Measurements from ENCODE around the gene C17orf107. TPM values are rescaled to one million over a fixed set of nuclear protein-coding genes. Genes with fewer than 3 reads are reported as not detected.
A peak's percentile ranks its signal among the peaks of the same experiment; 100 is the strongest.

Gene C17orf107
- total and polyA plus RNA-seq, 2 of the 13 experiments (the other 11 are each of a cell fraction or from before 2014, with no cell fraction given), result 0.20 to 0.59 TPM

DNA sequence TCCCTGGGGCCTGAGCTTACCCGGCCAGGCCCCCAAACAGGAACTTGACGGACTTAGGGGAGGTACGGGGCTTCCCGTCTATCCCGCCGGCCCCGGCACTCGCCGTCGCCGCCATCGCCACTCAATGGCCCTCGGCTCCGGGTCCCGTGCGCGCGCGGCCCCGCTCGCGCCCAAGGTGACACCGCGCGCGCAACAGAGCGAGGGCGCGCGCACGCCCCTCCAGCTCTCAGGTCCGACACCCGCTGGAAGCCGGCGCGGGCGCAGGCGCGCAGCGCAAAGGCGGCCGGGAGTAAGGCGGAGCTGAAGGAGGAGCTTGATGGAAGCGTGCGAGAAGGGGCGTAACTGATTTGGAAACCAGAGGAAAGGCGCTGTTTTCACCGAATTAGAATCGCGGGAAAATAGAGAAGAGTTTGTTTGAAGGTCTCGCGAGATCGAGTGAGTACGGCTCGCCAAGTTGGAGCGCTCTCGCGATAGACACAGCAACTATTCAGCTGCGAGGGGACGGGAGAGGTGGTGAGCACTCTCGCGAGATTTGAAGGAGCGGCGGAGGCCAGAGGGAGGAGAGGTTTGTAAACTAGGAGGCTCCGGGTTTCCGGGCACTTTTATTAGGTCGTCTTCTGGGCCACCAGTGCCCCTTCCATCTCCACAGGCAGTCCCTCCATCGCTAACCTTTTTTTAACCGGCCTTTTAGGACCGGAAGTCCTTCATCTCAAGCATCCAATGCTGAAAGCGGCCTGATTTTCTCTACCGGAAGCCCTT, 40.6 kb downstream of the C17orf107 start, which contains the start of the genes RNF167 and SLC25A11 (continued):
- TF ChIP-seq, protein P1, sequence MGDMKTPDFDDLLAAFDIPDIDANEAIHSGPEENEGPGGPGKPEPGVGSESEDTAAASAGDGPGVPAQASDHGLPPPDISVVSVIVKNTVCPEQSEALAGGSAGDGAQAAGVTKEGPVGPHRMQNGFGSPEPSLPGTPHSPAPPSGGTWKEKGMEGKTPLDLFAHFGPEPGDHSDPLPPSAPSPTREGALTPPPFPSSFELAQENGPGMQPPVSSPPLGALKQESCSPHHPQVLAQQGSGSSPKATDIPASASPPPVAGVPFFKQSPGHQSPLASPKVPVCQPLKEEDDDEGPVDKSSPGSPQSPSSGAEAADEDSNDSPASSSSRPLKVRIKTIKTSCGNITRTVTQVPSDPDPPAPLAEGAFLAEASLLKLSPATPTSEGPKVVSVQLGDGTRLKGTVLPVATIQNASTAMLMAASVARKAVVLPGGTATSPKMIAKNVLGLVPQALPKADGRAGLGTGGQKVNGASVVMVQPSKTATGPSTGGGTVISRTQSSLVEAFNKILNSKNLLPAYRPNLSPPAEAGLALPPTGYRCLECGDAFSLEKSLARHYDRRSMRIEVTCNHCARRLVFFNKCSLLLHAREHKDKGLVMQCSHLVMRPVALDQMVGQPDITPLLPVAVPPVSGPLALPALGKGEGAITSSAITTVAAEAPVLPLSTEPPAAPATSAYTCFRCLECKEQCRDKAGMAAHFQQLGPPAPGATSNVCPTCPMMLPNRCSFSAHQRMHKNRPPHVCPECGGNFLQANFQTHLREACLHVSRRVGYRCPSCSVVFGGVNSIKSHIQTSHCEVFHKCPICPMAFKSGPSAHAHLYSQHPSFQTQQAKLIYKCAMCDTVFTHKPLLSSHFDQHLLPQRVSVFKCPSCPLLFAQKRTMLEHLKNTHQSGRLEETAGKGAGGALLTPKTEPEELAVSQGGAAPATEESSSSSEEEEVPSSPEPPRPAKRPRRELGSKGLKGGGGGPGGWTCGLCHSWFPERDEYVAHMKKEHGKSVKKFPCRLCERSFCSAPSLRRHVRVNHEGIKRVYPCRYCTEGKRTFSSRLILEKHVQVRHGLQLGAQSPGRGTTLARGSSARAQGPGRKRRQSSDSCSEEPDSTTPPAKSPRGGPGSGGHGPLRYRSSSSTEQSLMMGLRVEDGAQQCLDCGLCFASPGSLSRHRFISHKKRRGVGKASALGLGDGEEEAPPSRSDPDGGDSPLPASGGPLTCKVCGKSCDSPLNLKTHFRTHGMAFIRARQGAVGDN (CRISPR knock-in tag; IDR thresholded peaks at IDR 0.05), result peak; percentile 80
- TF ChIP-seq ZNF549 (CRISPR knock-in tag; IDR thresholded peaks at IDR 0.05) (no peak), ZNF33A (CRISPR knock-in tag; IDR thresholded peaks at IDR 0.05; ENCODE audit: borderline replicate concordance) (no peak), NFE2L2 (IDR thresholded peaks at IDR 0.05; ENCODE audit: low read length) (no peak), RFX3 (CRISPR knock-in tag; IDR thresholded peaks at IDR 0.05) (no peak), NCOR1 (IDR thresholded peaks at IDR 0.05; ENCODE audit: borderline replicate concordance, low read length) (no peak; the same call in 1 of the 2 replicates), ZNF777 (CRISPR knock-in tag; IDR thresholded peaks at IDR 0.05) (peak; percentile 41; the same call in 1 of the 2 replicates), ZNF10 (CRISPR knock-in tag; IDR thresholded peaks at IDR 0.05; ENCODE audit: borderline replicate concordance, low read depth) (no peak), MEIS1 (CRISPR knock-in tag; IDR thresholded peaks at IDR 0.05; ENCODE audit: borderline replicate concordance) (no peak), ZNF326 (CRISPR knock-in tag; IDR thresholded peaks at IDR 0.05; ENCODE audit: borderline replicate concordance) (no peak), NR2F6 (IDR thresholded peaks at IDR 0.05) (no peak), NR2F6 (CRISPR knock-in tag; IDR thresholded peaks at IDR 0.05) (no peak), ZNF24 (IDR thresholded peaks at IDR 0.05) (no peak), PHF21A (CRISPR knock-in tag; IDR thresholded peaks at IDR 0.05) (peak; percentile 46; the same call in 1 of the 2 replicates), SMC3 (IDR thresholded peaks at IDR 0.05; ENCODE audit: low read length) (no peak), DPF2 (CRISPR knock-in tag; IDR thresholded peaks at IDR 0.05; ENCODE audit: borderline replicate concordance, low read depth) (no peak), ZNF841 (CRISPR knock-in tag; IDR thresholded peaks at IDR 0.05; ENCODE audit: borderline replicate concordance) (no peak), DMAP1 (CRISPR knock-in tag; IDR thresholded peaks at IDR 0.05) (no peak), PAX8 (CRISPR knock-in tag; IDR thresholded peaks at IDR 0.05; ENCODE audit: borderline replicate concordance) (no peak), SOX5 (CRISPR knock-in tag; IDR thresholded peaks at IDR 0.05; ENCODE audit: borderline replicate concordance) (no peak)
- TF ChIP-seq, protein P2, sequence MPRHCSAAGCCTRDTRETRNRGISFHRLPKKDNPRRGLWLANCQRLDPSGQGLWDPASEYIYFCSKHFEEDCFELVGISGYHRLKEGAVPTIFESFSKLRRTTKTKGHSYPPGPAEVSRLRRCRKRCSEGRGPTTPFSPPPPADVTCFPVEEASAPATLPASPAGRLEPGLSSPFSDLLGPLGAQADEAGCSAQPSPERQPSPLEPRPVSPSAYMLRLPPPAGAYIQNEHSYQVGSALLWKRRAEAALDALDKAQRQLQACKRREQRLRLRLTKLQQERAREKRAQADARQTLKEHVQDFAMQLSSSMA (CRISPR knock-in tag; IDR thresholded peaks at IDR 0.05), result 0 out of 2 replicates have a peak, but pooled peaks have one; percentile 74
- TF ChIP-seq, protein P3, sequence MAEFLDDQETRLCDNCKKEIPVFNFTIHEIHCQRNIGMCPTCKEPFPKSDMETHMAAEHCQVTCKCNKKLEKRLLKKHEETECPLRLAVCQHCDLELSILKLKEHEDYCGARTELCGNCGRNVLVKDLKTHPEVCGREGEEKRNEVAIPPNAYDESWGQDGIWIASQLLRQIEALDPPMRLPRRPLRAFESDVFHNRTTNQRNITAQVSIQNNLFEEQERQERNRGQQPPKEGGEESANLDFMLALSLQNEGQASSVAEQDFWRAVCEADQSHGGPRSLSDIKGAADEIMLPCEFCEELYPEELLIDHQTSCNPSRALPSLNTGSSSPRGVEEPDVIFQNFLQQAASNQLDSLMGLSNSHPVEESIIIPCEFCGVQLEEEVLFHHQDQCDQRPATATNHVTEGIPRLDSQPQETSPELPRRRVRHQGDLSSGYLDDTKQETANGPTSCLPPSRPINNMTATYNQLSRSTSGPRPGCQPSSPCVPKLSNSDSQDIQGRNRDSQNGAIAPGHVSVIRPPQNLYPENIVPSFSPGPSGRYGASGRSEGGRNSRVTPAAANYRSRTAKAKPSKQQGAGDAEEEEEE (CRISPR knock-in tag; IDR thresholded peaks at IDR 0.05; ENCODE audit: borderline replicate concordance), result no peak
- TF ChIP-seq, protein P4, sequence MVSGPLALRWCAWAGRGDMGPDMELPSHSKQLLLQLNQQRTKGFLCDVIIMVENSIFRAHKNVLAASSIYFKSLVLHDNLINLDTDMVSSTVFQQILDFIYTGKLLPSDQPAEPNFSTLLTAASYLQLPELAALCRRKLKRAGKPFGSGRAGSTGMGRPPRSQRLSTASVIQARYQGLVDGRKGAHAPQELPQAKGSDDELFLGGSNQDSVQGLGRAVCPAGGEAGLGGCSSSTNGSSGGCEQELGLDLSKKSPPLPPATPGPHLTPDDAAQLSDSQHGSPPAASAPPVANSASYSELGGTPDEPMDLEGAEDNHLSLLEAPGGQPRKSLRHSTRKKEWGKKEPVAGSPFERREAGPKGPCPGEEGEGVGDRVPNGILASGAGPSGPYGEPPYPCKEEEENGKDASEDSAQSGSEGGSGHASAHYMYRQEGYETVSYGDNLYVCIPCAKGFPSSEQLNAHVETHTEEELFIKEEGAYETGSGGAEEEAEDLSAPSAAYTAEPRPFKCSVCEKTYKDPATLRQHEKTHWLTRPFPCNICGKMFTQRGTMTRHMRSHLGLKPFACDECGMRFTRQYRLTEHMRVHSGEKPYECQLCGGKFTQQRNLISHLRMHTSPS (CRISPR knock-in tag; IDR thresholded peaks at IDR 0.05; ENCODE audit: low read depth), result no peak

All from HepG2 (cell line).